K562 (cell line): ENCODE data around the gene B3GNT7. TPM values are rescaled to one million over a fixed set of nuclear protein-coding genes. Genes with fewer than 3 reads are reported as not detected.

Experiments used
- ATAC-seq: fragments of 200-7000 bp; cut with Tn5 transposase; 3 replicates; pipeline ENCODE4 v1.9.1; 2020; ENCODE audit warnings: moderate library complexity
- BruUV-seq: library from RNA; stranded (reverse); fragments of 400-500 nt; replicated peaks from 2 replicates; lab custom pipeline; 2021; lab: Mats Ljungman, UMichigan
- CTCF ChIA-PET: fragments of 300-600 bp; formaldehyde crosslinking; extraction: SDS; loops from one replicate; lab custom pipeline; 2021; ENCODE audit warnings: low intra/inter-chr PET ratio; lab: Yijun Ruan, JAX
- POLR2A ChIA-PET: fragments of 300-600, 350-650 bp; sonication (Branson Sonifier 250); formaldehyde crosslinking; extraction: SDS; loops from one replicate; lab custom pipeline; 2021; ENCODE audit warnings: antibody characterized with exemption, inconsistent platforms; lab: Yijun Ruan, JAX
- DNase-seq, 4 experiments: peaks; one replicate each; pipeline versions ENCODE4 v3.0.0 to v3.0.0-alpha.2; 2011 to 2018; ENCODE audit warnings: low spot score in 3 of 4, mixed read lengths in 3 of 4; ENCODE audit errors: extremely low read depth in 1 of 4
- FAIRE-seq: peaks from 2 replicates; lab custom pipeline; 2011; peaks lifted over from hg19 to GRCh38; lab: Jason Lieb, UNC
- H2AFZ ChIP-seq: 2 replicates; pipeline ENCODE4 v1.6.0; 2011; ENCODE audit warnings: low read depth, low read length, control low read depth, inconsistent platforms
- H3K27ac ChIP-seq: fragments of 200-600 bp; 3 replicates; pipeline ENCODE4 v1.8.0; 2011; ENCODE audit warnings: low read depth, mild to moderate bottlenecking, control low read depth, inconsistent platforms, low read length, moderate library complexity, mixed read lengths; ENCODE audit errors: extremely low read depth
- H3K27me3 ChIP-seq, 2 experiments: fragments of 300-600 bp in 1 of 2; 2 replicates in 1 of 2; 3 replicates in 1 of 2; pipeline versions ENCODE4 v1.6.0 to v1.8.0; 2011; ENCODE audit warnings: inconsistent platforms in 2 of 2, low read length in 2 of 2, mild to moderate bottlenecking in 1 of 2, mixed read lengths in 1 of 2, moderate library complexity in 1 of 2; ENCODE audit not compliant: control insufficient read depth in 2 of 2, insufficient read depth in 2 of 2
- H3K36me3 ChIP-seq: fragments of 300-600 bp; 3 replicates; pipeline ENCODE4 v1.8.0; 2011; ENCODE audit warnings: mild to moderate bottlenecking, low read length, inconsistent platforms; ENCODE audit not compliant: control insufficient read depth, insufficient read depth
- H3K4me1 ChIP-seq, 2 experiments: fragments of 200-600 bp in 1 of 2; replicated peaks in 1 of 2; 2 replicates in 1 of 2; 3 replicates in 1 of 2; pipeline versions ENCODE4 v1.5.1 to v1.8.0; 2011; ENCODE audit warnings: inconsistent platforms in 2 of 2, low read length in 2 of 2, mild to moderate bottlenecking in 1 of 2, mixed read lengths in 1 of 2, moderate library complexity in 1 of 2; ENCODE audit not compliant: control insufficient read depth in 2 of 2, insufficient read depth in 2 of 2
- H3K4me2 ChIP-seq: 2 replicates; pipeline ENCODE4 v1.6.1; 2011; ENCODE audit warnings: low read length, control low read depth, inconsistent platforms, mixed read lengths; ENCODE audit not compliant: insufficient read depth
- H3K4me3 ChIP-seq: fragments of 200-600 bp; sonication (generic), shearing (Covaris generic); 2 replicates; pipeline ENCODE4 v1.5.1; 2016; ENCODE audit warnings: control low read depth, inconsistent platforms
- H3K79me2 ChIP-seq: fragments of 200-600 bp; 3 replicates; pipeline ENCODE4 v1.8.0; 2011; ENCODE audit warnings: low read length, inconsistent platforms; ENCODE audit not compliant: control insufficient read depth, insufficient read depth
- H3K9ac ChIP-seq, 2 experiments: 2 replicates each; pipeline versions ENCODE4 v1.6.0 to v1.6.1; 2011; ENCODE audit warnings: low read depth in 2 of 2, low read length in 2 of 2, control low read depth in 1 of 2, inconsistent platforms in 1 of 2, mild to moderate bottlenecking in 1 of 2, mixed read lengths in 1 of 2; ENCODE audit not compliant: insufficient read depth in 1 of 2
- H3K9me1 ChIP-seq: one replicate; pipeline ENCODE4 v1.6.0; 2011; ENCODE audit warnings: inconsistent platforms, mild to moderate bottlenecking, low read length, moderate library complexity; ENCODE audit not compliant: control insufficient read depth, insufficient read depth
- H3K9me3 ChIP-seq: replicated peaks from 2 replicates; pipeline ENCODE4 v1.5.1; 2011; ENCODE audit warnings: low read depth, low read length, inconsistent platforms; ENCODE audit not compliant: control insufficient read depth, insufficient read depth
- H4K20me1 ChIP-seq: replicated peaks from 2 replicates; pipeline ENCODE4 v1.6.1; 2011; ENCODE audit warnings: low read length, inconsistent platforms, mixed read lengths; ENCODE audit not compliant: control insufficient read depth, insufficient read depth
- C11orf30 ChIP-seq: fragments of 450-650 bp; IDR thresholded peaks from 2 replicates; pipeline ENCODE4 v1.6.1; 2016; ENCODE audit warnings: low read depth, mild to moderate bottlenecking
- DIDO1 ChIP-seq: fragments of 450-650 bp; IDR thresholded peaks from 2 replicates; pipeline ENCODE4 v1.6.1; 2016; ENCODE audit warnings: low read depth, missing biosample characterization, missing genetic modification characterization
- ESRRB ChIP-seq: fragments of 250-450 bp; sonication (Bioruptor Pico); IDR thresholded peaks from 2 replicates; pipeline ENCODE4 v1.5.0; 2020; ENCODE audit warnings: mild to moderate bottlenecking, moderate library complexity, borderline replicate concordance
- HOXB6 ChIP-seq: fragments of 250-450 bp; sonication (Bioruptor Pico); IDR thresholded peaks from 2 replicates; pipeline ENCODE4 v1.5.1; 2022; ENCODE audit warnings: mild to moderate bottlenecking, borderline replicate concordance
- KAT8 ChIP-seq: fragments of 450-650 bp; IDR thresholded peaks from 2 replicates; pipeline ENCODE4 v1.6.1; 2016; ENCODE audit warnings: low read depth, mild to moderate bottlenecking
- KDM1A ChIP-seq, 2 experiments: fragments of 450-650 bp; IDR thresholded peaks; 2 replicates each; pipeline ENCODE4 v1.6.1; 2016; ENCODE audit warnings: mild to moderate bottlenecking in 2 of 2
- MTA1 ChIP-seq: fragments of 450-650 bp; IDR thresholded peaks from 2 replicates; pipeline ENCODE4 v1.6.1; 2017; ENCODE audit warnings: borderline replicate concordance
- PYGO2 ChIP-seq: fragments of 450-650 bp; IDR thresholded peaks from 2 replicates; pipeline ENCODE4 v1.6.1; 2016; ENCODE audit warnings: mild to moderate bottlenecking, missing genetic modification characterization, moderate library complexity, missing compliant biosample characterization
- RAD51 ChIP-seq: fragments of 450-650 bp; IDR thresholded peaks from 2 replicates; pipeline ENCODE4 v1.7.1; 2016; ENCODE audit warnings: low read depth, mild to moderate bottlenecking, borderline replicate concordance
- SNRNP70 ChIP-seq: fragments of 200-400 bp; formaldehyde crosslinking; optimal IDR thresholded peaks from 2 replicates; pipeline ENCODE3; 2017; ENCODE audit warnings: low read depth, low read length
- TCF7 ChIP-seq: sonication (generic); IDR thresholded peaks from 2 replicates; pipeline ENCODE4 v1.6.1; 2016; ENCODE audit warnings: antibody characterized with exemption, borderline replicate concordance
- ZSCAN29 ChIP-seq: fragments of 450-650 bp; IDR thresholded peaks from 2 replicates; pipeline ENCODE4 v1.6.1; 2017
- ZSCAN32 ChIP-seq: fragments of 450-650 bp; formaldehyde crosslinking; IDR thresholded peaks from 2 replicates; pipeline ENCODE4 v1.4.0; 2020; ENCODE audit warnings: mild to moderate bottlenecking, moderate library complexity
- WGBS: fragments of 100-300 bp; shearing (Covaris generic); methylation state at CpG from one replicate; pipeline ENCODE4 v1.1.6; 2016; ENCODE audit warnings: low coverage, mixed read lengths; ENCODE audit not compliant: insufficient coverage; ENCODE audit errors: missing lambda C conversion rate; 5-methylcytosine and 5-hydroxymethylcytosine counted together
- in situ Hi-C: fragments of 300-500 bp; cut with MboI; formaldehyde crosslinking; loops from 4 replicates; pipeline ENCODE4 v1.15.0; 2018; ENCODE audit warnings: inconsistent platforms, mixed read lengths
- intact Hi-C: fragments of 100-400 bp; cut with micrococcal nuclease; formaldehyde crosslinking; loops from 2 replicates; pipeline ENCODE4 v1.14.2; 2022
- polyA plus RNA-seq, 8 experiments: library from polyadenylated mRNA; depleted of rRNA in 4 of 8; stranded (reverse) in 5 of 8; unstranded in 3 of 8; fragments of >200 nt; fragmentation: Nextera tagmentation in 2 of 8; fragmentation: Illumina TruSeq in 1 of 8; extraction: Ambion mirVana in 2 of 8; extraction: Trizol in 1 of 8; gene quantifications; 2 replicates each; pipeline versions ENCODE4 v1.2.1 to v1.2.3, GENCODE V29; 2011 to 2014; ENCODE audit warnings: inconsistent platforms in 1 of 8, missing spikeins in 1 of 8
- total RNA-seq, 7 experiments: library from RNA; depleted of rRNA in 6 of 7; stranded (reverse); fragments of >200 nt in 6 of 7; fragmentation: Illumina TruSeq in 2 of 7; extraction: Trizol in 2 of 7; gene quantifications; 2 replicates each; pipeline versions ENCODE4 v1.2.1 to v1.2.3, GENCODE V29; 2011 to 2021; ENCODE audit warnings: low replicate concordance in 1 of 7
- TF ChIP-seq, protein P1 (sequence below): sonication (generic); formaldehyde crosslinking; IDR thresholded peaks from 2 replicates; pipeline ENCODE4 v1.8.0; 2022; ENCODE audit warnings: missing genetic modification reagents, mild to moderate bottlenecking, borderline replicate concordance
- TF ChIP-seq, protein P2 (sequence below): sonication (generic); formaldehyde crosslinking; IDR thresholded peaks from 2 replicates; pipeline ENCODE4 v1.8.1; 2023; ENCODE audit warnings: missing genetic modification reagents, mild to moderate bottlenecking, borderline replicate concordance
- TF ChIP-seq, protein P3 (sequence below): fragments of 250-450 bp; sonication (Bioruptor Pico); IDR thresholded peaks from 2 replicates; pipeline ENCODE4 v1.5.1; 2021; ENCODE audit warnings: mild to moderate bottlenecking

The B3GNT7 gene
- total and polyA plus RNA-seq, 9 of the 15 experiments (the other 6 are each of a cell fraction or from before 2014, with no cell fraction given): 0.20 TPM; not detected in 8

DNA sequence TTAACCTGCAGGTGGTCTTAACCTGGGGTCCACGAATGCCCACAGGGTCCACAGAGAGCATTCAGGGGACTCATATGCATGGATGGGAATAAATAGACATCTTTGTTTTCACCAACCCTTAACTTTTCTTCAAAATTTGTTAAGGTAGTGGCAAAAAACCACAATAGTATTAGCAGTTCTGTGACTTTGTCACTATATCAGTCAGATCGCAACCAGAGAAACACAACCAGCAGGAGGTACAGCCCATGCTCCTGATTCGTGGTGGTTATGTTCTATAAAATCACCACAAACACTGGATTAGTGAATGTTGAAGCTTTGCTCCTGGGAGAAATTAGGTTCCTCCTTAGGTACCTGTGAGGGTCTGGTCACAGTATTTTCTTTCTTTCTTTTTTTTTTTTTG lies 31.6 kb downstream of the B3GNT7 start:
- 5% methylated on average over 3 of the region's 3 CpGs for WGBS
- peaks cover 2% of the 10 kb centered on the region; the same call in 1 of the 2 replicates for H3K9me3 ChIP-seq
- FAIRE-seq (no peak), DNase-seq (no peak), ATAC-seq (no peak)
- in situ Hi-C loops (no loop called here), intact Hi-C loops (no loop called here)
- H3K27me3 ChIP-seq: peaks cover 0 to 19% of the 10 kb centered on the region in 2 experiments; a peak in 3 of 5 replicates
- no peak overlapping the region for H3K4me2 ChIP-seq
- H3K36me3 ChIP-seq: no peaks in the 10 kb centered on the region
- ChIA-PET POLR2A (no interaction called here), CTCF (no interaction called here)
- H3K27ac ChIP-seq: no peak overlapping the region
- H3K9me1 ChIP-seq: no peaks in the 10 kb centered on the region
- no peaks in the 10 kb centered on the region for H4K20me1 ChIP-seq
- H3K4me3 ChIP-seq: no peak overlapping the region
- H3K9ac ChIP-seq: no peak overlapping the region
- no peaks in the 10 kb centered on the region for H3K4me1 ChIP-seq
- TF ChIP-seq, protein P1, sequence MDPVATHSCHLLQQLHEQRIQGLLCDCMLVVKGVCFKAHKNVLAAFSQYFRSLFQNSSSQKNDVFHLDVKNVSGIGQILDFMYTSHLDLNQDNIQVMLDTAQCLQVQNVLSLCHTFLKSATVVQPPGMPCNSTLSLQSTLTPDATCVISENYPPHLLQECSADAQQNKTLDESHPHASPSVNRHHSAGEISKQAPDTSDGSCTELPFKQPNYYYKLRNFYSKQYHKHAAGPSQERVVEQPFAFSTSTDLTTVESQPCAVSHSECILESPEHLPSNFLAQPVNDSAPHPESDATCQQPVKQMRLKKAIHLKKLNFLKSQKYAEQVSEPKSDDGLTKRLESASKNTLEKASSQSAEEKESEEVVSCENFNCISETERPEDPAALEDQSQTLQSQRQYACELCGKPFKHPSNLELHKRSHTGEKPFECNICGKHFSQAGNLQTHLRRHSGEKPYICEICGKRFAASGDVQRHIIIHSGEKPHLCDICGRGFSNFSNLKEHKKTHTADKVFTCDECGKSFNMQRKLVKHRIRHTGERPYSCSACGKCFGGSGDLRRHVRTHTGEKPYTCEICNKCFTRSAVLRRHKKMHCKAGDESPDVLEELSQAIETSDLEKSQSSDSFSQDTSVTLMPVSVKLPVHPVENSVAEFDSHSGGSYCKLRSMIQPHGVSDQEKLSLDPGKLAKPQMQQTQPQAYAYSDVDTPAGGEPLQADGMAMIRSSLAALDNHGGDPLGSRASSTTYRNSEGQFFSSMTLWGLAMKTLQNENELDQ (CRISPR knock-in tag): no peak
- TF ChIP-seq KAT8: no peak
- TF ChIP-seq PYGO2: no peak
- TF ChIP-seq, protein P2, sequence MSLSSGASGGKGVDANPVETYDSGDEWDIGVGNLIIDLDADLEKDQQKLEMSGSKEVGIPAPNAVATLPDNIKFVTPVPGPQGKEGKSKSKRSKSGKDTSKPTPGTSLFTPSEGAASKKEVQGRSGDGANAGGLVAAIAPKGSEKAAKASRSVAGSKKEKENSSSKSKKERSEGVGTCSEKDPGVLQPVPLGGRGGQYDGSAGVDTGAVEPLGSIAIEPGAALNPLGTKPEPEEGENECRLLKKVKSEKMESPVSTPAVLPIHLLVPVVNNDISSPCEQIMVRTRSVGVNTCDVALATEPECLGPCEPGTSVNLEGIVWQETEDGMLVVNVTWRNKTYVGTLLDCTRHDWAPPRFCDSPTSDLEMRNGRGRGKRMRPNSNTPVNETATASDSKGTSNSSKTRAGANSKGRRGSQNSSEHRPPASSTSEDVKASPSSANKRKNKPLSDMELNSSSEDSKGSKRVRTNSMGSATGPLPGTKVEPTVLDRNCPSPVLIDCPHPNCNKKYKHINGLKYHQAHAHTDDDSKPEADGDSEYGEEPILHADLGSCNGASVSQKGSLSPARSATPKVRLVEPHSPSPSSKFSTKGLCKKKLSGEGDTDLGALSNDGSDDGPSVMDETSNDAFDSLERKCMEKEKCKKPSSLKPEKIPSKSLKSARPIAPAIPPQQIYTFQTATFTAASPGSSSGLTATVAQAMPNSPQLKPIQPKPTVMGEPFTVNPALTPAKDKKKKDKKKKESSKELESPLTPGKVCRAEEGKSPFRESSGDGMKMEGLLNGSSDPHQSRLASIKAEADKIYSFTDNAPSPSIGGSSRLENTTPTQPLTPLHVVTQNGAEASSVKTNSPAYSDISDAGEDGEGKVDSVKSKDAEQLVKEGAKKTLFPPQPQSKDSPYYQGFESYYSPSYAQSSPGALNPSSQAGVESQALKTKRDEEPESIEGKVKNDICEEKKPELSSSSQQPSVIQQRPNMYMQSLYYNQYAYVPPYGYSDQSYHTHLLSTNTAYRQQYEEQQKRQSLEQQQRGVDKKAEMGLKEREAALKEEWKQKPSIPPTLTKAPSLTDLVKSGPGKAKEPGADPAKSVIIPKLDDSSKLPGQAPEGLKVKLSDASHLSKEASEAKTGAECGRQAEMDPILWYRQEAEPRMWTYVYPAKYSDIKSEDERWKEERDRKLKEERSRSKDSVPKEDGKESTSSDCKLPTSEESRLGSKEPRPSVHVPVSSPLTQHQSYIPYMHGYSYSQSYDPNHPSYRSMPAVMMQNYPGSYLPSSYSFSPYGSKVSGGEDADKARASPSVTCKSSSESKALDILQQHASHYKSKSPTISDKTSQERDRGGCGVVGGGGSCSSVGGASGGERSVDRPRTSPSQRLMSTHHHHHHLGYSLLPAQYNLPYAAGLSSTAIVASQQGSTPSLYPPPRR (CRISPR knock-in tag): no peak
- no peak for TF ChIP-seq C11orf30
- no peak for TF ChIP-seq RAD51
- TF ChIP-seq ZSCAN32 (CRISPR knock-in tag): no peak
- no peak for TF ChIP-seq HOXB6 (CRISPR knock-in tag)
- no peak for TF ChIP-seq ESRRB (CRISPR knock-in tag)
- no peak for TF ChIP-seq KDM1A (IDR thresholded peaks at IDR 0.05)
- TF ChIP-seq, protein P3, sequence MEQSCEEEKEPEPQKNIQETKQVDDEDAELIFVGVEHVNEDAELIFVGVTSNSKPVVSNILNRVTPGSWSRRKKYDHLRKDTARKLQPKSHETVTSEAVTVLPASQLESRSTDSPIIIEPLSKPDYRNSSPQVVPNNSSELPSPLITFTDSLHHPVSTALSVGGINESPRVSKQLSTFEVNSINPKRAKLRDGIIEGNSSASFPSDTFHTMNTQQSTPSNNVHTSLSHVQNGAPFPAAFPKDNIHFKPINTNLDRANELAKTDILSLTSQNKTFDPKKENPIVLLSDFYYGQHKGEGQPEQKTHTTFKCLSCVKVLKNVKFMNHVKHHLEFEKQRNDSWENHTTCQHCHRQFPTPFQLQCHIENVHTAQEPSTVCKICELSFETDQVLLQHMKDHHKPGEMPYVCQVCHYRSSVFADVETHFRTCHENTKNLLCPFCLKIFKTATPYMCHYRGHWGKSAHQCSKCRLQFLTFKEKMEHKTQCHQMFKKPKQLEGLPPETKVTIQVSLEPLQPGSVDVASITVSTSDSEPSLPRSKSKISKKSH (CRISPR knock-in tag): no peak
- TF ChIP-seq DIDO1 (tag): no peak
- TF ChIP-seq SNRNP70: no peak
- no peak for TF ChIP-seq ZSCAN29
- no peak for TF ChIP-seq MTA1
- TF ChIP-seq TCF7: no peak
- no peak overlapping the region for H2AFZ ChIP-seq
- BruUV-seq: no TSS peak
- no peaks in the 10 kb centered on the region for H3K79me2 ChIP-seq
